SK-N-MC (cell line): ENCODE results near the gene PRDM16.
A peak's percentile ranks its signal among the peaks of the same experiment; 100 is the strongest.

Experiments
- DNase-seq: peaks from one replicate; pipeline ENCODE4 v3.0.0-alpha.2; 2011; ENCODE audit warnings: low read depth, low spot score
- H3K27ac ChIP-seq: fragments of 200-600 bp; sonication (generic); 2 replicates; pipeline ENCODE4 v1.5.1; 2016; ENCODE audit warnings: mixed run types
- H3K36me3 ChIP-seq: fragments of 200-600 bp; sonication (generic); 2 replicates; pipeline ENCODE4 v1.6.1; 2017; ENCODE audit warnings: antibody characterized with exemption, low read length, mixed read lengths; ENCODE audit not compliant: insufficient read depth
- H3K4me3 ChIP-seq: fragments of 200-600 bp; sonication (generic); 2 replicates; pipeline ENCODE4 v1.5.1; 2016
- H3K9ac ChIP-seq: fragments of 200-600 bp; sonication (generic); 2 replicates; pipeline ENCODE4 v1.8.0; 2017; ENCODE audit warnings: mixed run types, mixed read lengths; ENCODE audit not compliant: insufficient read length
- H3K9me3 ChIP-seq: fragments of 200-600 bp; sonication (generic); 2 replicates; pipeline ENCODE4 v1.6.1; 2017; ENCODE audit warnings: low read depth, mild to moderate bottlenecking, antibody characterized with exemption, low read length, moderate library complexity, mixed read lengths
- EZH2 ChIP-seq: fragments of 200-600 bp; sonication (generic); IDR thresholded peaks from one replicate; pipeline ENCODE4 v1.6.1; 2017; ENCODE audit warnings: antibody characterized with exemption
- FOXP2 ChIP-seq: optimal IDR thresholded peaks from 2 replicates; pipeline ENCODE3; 2011; ENCODE audit warnings: mild to moderate bottlenecking, moderate library complexity; ENCODE audit not compliant: insufficient read depth; ENCODE audit errors: extremely low read length, control extremely low read depth
- POLR2AphosphoS5 ChIP-seq: IDR thresholded peaks from 2 replicates; pipeline ENCODE4 v1.6.1; 2012; ENCODE audit warnings: mild to moderate bottlenecking, low read depth, low read length, borderline replicate concordance

PRDM16 gene

GRCh38 chr1:3167255-3167654 is 98.3 kb downstream of the PRDM16 start:
- Histone ChIP-seq H3K27ac (no peak overlapping the region), H3K9me3 (no peaks in the 10 kb centered on the region), H3K36me3 (no peaks in the 10 kb centered on the region), H3K9ac (no peak overlapping the region), H3K4me3 (no peak overlapping the region)
- no peak for TF ChIP-seq EZH2
- DNase-seq: no peak

DNA sequence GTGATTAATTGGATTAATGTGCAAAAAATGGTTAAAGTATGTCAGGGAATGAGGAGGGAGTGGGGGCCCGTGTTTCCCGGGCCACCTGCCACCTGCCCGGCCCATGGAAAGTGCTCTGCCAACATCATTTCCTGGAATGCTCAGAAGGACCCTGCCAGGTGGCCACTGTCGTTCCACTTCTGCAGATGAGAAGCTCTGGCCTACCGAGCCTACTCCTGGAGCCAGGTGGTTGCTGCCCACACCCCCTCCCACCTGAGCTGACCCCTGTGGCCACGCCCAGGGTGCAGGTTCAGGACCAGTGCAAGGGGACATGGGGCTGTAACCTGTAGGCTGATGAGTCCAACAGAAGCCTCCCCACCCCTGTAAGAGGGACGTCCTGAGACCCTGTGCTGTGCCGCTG is 99.7 kb downstream of the PRDM16 start:
- Histone ChIP-seq H3K36me3 (no peaks in the 10 kb centered on the region), H3K4me3 (no peak overlapping the region), H3K9ac (no peak overlapping the region), H3K9me3 (no peaks in the 10 kb centered on the region), H3K27ac (no peak overlapping the region)
- no peak for TF ChIP-seq FOXP2
- TF ChIP-seq EZH2: no peak
- no peak for TF ChIP-seq POLR2AphosphoS5
- no peak for DNase-seq

DNA sequence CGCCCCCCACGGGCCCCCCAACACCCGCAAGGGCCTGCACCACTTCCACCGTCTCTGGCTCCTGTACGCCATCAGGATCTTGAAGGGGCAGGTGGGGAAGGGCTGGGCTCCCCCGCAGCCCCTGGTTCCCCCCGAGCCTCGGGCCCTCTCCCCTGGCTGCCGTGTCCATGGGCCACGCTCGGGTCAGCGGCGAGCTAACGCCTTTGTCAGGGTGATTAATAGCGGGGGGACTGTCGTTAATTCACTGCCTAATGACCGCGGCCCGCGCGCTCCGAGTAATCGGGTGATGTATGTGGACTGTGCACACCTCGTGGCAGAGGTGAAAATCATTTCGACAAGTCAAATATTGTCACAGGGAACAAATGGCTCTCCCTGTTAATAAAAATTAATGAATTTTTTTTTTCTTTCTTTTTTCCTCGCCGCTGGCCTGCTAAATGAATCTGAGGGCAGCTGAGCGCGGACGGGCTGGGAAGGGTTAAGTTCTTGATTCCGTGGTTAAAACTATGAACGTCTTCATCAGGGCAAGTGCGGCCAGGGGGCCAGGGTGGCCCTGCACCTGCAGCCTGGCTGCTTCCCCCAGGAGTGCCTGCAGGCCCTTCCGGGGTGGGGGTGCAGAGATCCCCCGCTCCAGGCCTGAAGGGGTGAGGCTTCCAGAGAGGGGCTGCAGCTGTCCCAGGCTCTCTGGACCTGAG is 100.8 kb downstream of the PRDM16 start:
- DNase-seq: no peak
- Histone ChIP-seq H3K27ac (no peak overlapping the region), H3K36me3 (no peaks in the 10 kb centered on the region), H3K9ac (no peak overlapping the region), H3K9me3 (no peaks in the 10 kb centered on the region), H3K4me3 (no peak overlapping the region)
- TF ChIP-seq POLR2AphosphoS5 (no peak), FOXP2 (no peak), EZH2 (no peak)

DNA sequence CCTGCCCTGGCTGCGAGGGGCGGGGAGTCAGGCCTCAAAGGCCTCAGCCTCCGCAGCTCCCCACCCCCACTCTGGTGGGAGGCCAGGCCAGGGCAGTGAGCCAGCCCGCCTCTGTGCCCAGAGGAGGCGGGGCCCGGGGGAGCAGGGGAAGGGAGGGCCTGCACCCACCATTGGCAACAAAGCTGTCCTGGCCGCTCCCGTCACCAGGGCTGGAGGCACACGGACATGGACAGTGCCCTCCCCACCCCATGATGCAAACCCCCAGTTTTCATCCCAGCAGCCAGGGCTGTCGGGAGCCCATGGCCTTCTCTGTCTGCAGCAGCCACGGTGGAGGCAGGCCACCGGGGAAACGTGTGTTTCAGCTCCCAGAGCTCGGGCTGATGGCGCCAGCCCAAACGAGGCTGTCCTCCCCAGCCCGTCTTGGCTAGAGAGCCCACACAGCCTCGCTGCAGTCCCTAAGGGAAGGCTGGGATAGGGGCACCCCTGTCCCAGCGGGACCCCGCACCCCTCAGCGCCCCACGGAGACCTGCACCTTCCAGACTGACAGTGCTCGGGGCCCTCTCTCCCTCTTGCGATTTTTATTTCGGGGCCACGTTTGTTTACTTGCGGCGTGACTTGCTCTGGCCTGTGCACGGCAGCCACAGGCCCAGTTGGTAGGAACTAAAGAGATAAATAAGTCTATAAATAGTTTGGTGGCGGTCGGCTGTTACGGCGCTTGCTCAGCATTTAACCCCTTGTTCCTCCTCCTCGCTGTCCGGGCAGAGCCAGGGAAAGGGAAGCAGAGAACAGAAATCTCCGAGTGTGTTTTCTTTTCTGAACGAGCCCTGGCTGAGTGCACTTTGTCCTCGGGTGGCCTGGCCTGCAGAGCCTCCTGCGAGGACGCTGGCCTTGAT is 101.8 kb downstream of the PRDM16 start:
- no peak overlapping the region for H3K9ac ChIP-seq
- no peaks in the 10 kb centered on the region for H3K36me3 ChIP-seq
- H3K9me3 ChIP-seq: no peaks in the 10 kb centered on the region
- H3K4me3 ChIP-seq: no peak overlapping the region
- no peak for DNase-seq
- TF ChIP-seq EZH2: no peak
- no peak for TF ChIP-seq FOXP2
- no peak for TF ChIP-seq POLR2AphosphoS5
- H3K27ac ChIP-seq: no peak overlapping the region

DNA sequence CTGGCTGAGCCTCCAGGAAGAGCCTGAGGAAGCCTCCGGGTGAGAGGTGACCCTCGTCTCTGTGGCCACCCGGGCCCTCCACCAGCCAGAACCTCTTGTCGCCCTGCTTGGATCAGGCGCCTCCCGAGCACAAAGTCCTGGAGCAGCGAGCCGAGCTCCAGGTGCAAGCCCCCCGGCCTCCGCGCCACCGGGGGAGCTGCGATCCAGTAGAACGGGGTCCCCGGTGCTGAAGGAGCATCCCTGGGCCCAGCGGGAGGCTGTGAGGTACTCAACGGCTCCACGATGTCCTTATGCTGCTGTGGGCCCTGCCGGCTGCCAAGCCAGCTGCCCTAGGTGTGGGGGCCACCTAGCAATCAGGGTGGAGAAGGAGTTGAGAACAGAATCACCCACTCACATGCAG is 102.8 kb downstream of the PRDM16 start:
- Histone ChIP-seq H3K9ac (no peak overlapping the region), H3K9me3 (no peaks in the 10 kb centered on the region), H3K36me3 (no peaks in the 10 kb centered on the region), H3K4me3 (no peak overlapping the region), H3K27ac (no peak overlapping the region)
- TF ChIP-seq POLR2AphosphoS5 (no peak), FOXP2 (no peak), EZH2 (no peak)
- DNase-seq: no peak

DNA sequence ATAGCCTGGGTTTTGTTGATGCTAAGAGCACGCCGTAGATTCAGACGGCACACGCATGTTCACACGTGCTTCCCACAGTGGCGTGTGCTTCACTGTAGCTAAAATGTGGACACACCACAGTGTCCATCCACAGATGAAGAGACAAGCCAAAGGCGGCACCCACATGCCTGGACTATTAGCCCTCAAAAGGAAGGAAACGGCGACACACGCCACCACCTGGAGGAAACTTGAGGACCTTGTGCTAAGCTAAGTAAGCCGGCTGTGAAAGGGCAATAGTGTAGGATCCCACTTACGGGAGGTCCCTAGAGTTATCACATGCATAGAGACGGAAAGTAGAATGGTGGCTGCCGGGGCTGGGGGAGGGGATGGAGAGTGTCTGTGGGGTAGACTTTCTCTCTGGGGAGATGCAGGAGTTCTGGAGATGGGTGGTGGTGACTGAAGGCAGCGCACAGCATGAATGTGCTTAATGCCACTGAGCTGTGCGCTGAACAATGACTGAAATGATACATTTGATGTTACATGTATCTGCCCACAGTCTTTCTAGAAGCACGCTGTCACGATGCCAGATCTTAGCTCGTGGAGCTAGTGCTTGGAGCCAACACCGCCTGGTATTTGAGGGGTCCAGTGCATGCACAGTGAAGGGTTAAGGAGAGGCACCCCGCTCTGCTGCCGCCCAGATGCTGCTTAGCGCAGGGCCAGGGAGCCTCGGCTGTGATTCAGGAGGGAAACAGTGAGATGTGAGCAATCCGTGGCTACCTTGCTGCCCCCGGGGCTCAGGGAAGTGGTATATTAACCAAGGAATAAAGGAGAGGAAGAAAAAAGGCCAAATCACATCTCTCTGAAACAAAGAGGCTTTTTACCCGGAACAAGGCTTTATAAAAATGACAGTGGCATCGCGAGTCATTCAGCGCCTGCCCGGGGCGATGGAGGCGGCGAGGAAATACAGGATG is 103.7 kb downstream of the PRDM16 start:
- no peak overlapping the region for H3K9ac ChIP-seq
- no peaks in the 10 kb centered on the region for H3K9me3 ChIP-seq
- no peaks in the 10 kb centered on the region for H3K36me3 ChIP-seq
- no peak for DNase-seq
- H3K27ac ChIP-seq: no peak overlapping the region
- no peak overlapping the region for H3K4me3 ChIP-seq
- no peak for TF ChIP-seq FOXP2
- TF ChIP-seq POLR2AphosphoS5: no peak
- TF ChIP-seq EZH2: no peak

DNA sequence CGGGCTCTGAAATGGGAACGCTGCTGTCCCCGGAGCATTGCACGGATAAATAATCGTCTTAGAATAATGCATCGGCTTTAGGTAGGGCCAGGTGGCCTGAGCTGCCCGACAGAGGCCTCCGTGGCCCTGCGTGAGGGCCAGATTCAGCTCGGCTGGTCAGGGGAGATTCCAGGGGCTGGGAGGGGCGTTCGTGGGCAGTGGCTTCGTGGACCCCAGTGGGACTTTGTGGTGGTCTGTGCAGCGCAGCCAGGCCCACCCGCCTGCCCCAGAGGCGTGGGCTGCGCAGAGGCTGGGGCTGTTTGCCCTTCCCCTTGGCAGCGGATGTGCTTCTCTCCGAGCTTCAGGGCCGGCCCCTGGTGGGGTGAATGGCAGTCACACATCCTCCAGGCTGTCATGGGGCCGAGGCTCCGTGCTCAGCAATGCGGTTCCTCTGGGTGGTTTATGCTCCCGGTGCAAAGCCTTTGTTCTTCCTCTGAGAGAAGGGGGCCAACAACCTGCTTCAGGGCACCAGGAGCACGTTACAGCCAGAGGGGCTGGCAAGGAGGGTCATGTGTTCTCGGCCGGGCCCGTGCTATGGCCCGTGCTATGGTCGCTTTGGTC is 104.5 kb downstream of the PRDM16 start:
- Histone ChIP-seq H3K9ac (no peak overlapping the region), H3K9me3 (no peaks in the 10 kb centered on the region), H3K36me3 (no peaks in the 10 kb centered on the region), H3K4me3 (no peak overlapping the region), H3K27ac (no peak overlapping the region)
- TF ChIP-seq FOXP2 (no peak), EZH2 (peak; percentile 3)
- no peak for DNase-seq
